GM12891 (cell line): Measurements from ENCODE around the gene SETBP1.

Experiments
- PAX5 ChIP-seq: IDR thresholded peaks from 2 replicates; pipeline ENCODE4 v1.6.1; 2011; ENCODE audit warnings: low read length, moderate library complexity, mild to moderate bottlenecking; ENCODE audit not compliant: insufficient read depth, severe bottlenecking
- POLR2A ChIP-seq: IDR thresholded peaks from 2 replicates; pipeline ENCODE4 v1.6.1; 2011; ENCODE audit warnings: low read depth, low read length, control low read depth
- POLR2AphosphoS5 ChIP-seq: IDR thresholded peaks from 2 replicates; pipeline ENCODE4 v1.6.1; 2011; ENCODE audit warnings: low read depth, low read length, control low read depth
- POU2F2 ChIP-seq: IDR thresholded peaks from 2 replicates; pipeline ENCODE4 v1.6.1; 2011; ENCODE audit warnings: low read depth, mild to moderate bottlenecking, control low read depth, low read length, moderate library complexity
- SPI1 ChIP-seq: IDR thresholded peaks from 2 replicates; pipeline ENCODE4 v1.6.1; 2011; ENCODE audit warnings: low read depth, low read length, control low read depth
- TAF1 ChIP-seq: IDR thresholded peaks from 2 replicates; pipeline ENCODE4 v1.6.1; 2011; ENCODE audit warnings: low read depth, low read length, control low read depth

- TF ChIP-seq POLR2AphosphoS5 (no peak), POLR2A (no peak), TAF1 (no peak), PAX5 (no peak), SPI1 (no peak), POU2F2 (no peak)
Observed at GRCh38 chr18:44682201-44682870, 1.6 kb downstream of the SETBP1 start.
